ENCODE measurements around the gene FFAR4.

DNA sequence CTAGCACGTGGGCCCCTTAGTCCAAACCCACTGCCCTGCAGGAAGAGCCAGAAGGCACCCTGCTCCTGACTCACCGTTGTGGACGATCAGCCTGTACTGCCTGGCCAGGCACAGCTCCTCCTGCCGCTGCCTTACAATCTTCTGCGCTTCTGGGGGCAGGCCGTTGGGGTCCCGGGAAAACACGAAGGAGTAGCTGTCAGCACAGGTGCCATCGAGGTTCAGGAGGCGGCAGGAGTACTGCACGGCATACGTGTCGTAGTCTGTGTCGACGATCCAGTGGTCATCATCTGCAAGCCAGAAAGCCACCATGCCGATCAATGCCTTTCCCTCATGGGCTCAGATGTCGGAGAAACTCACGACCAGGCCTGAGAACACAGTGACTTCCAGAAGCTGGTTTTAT is 27.3 kb downstream of the FFAR4 start:
- TF ChIP-seq POLR2AphosphoS5 (IDR thresholded peaks at IDR 0.05; ENCODE audit: low read depth, low read length), result no peak
- TF ChIP-seq, protein P1, sequence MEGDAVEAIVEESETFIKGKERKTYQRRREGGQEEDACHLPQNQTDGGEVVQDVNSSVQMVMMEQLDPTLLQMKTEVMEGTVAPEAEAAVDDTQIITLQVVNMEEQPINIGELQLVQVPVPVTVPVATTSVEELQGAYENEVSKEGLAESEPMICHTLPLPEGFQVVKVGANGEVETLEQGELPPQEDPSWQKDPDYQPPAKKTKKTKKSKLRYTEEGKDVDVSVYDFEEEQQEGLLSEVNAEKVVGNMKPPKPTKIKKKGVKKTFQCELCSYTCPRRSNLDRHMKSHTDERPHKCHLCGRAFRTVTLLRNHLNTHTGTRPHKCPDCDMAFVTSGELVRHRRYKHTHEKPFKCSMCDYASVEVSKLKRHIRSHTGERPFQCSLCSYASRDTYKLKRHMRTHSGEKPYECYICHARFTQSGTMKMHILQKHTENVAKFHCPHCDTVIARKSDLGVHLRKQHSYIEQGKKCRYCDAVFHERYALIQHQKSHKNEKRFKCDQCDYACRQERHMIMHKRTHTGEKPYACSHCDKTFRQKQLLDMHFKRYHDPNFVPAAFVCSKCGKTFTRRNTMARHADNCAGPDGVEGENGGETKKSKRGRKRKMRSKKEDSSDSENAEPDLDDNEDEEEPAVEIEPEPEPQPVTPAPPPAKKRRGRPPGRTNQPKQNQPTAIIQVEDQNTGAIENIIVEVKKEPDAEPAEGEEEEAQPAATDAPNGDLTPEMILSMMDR (IDR thresholded peaks at IDR 0.05), result no peak

Data from Panc1 (cell line).